HCT116 (cell line): Measurements from ENCODE around the gene DHX16. TPM values are rescaled to one million over a fixed set of nuclear protein-coding genes. Genes with fewer than 3 reads are reported as not detected.

ENCODE experiments used
- ATAC-seq: fragments of 200-7000 bp; cut with Tn5 transposase; 2 replicates; pipeline ENCODE4 v1.9.1; 2020; ENCODE audit warnings: mild to moderate bottlenecking, moderate library complexity
- BruUV-seq: library from RNA; stranded (reverse); fragments of 400-500 nt; replicated peaks from 2 replicates; lab custom pipeline; 2021; lab: Mats Ljungman, UMichigan
- CTCF ChIA-PET: fragments of 300-600 bp; sonication (Branson Sonifier 250); formaldehyde crosslinking; loops from one replicate; lab custom pipeline; 2021; ENCODE audit warnings: antibody characterized with exemption; lab: Charles Lee
- POLR2A ChIA-PET: fragments of 300-600, 350-600 bp; sonication (Branson Sonifier 250); formaldehyde crosslinking; loops from one replicate; lab custom pipeline; 2021; ENCODE audit warnings: antibody characterized with exemption; lab: Charles Lee
- RAD21 ChIA-PET, 2 experiments: fragments of 300-600 bp; sonication (Branson Sonifier 250); formaldehyde crosslinking; loops; one replicate each; lab custom pipeline; 2023; ENCODE audit warnings: low total read pairs in 2 of 2; ENCODE audit not compliant: uncharacterized antibody in 2 of 2, unreplicated experiment in 2 of 2, low non-redundant PET in 1 of 2; lab: Charles Lee
- DNase-seq: peaks from one replicate; pipeline ENCODE4 v3.0.0-alpha.2; 2010; ENCODE audit warnings: low read depth, low spot score
- H2AFZ ChIP-seq: fragments of 200-600 bp; shearing (Covaris generic), sonication (generic); 2 replicates; pipeline ENCODE4 v1.6.1; 2017; ENCODE audit warnings: low read depth, mixed run types, mixed read lengths, antibody characterized with exemption, low read length; ENCODE audit not compliant: poor library complexity, severe bottlenecking
- H3K27ac ChIP-seq: 2 replicates; pipeline ENCODE4 v1.5.1; 2012; ENCODE audit warnings: low read depth, low read length
- H3K27me3 ChIP-seq: fragments of 200-600 bp; sonication (generic); 2 replicates; pipeline ENCODE4 v1.6.1; 2016; ENCODE audit warnings: mixed run types, low read length, mixed read lengths; ENCODE audit not compliant: insufficient read depth
- H3K36me3 ChIP-seq, 2 experiments: fragments of 200-500 bp in 1 of 2; fragments of 200-600 bp in 1 of 2; sonication (Bioruptor generic) in 1 of 2; sonication (generic) in 1 of 2; 2 replicates each; pipeline versions ENCODE4 v1.5.1 to v1.6.1; 2014 to 2016; ENCODE audit warnings: low read length in 2 of 2, inconsistent platforms in 1 of 2, mixed read lengths in 1 of 2, mixed run types in 1 of 2; ENCODE audit not compliant: insufficient read depth in 2 of 2, control insufficient read depth in 1 of 2
- H3K4me1 ChIP-seq, 2 experiments: fragments of 200-600 bp in 1 of 2; sonication (generic) in 1 of 2; 2 replicates each; pipeline versions ENCODE4 v1.5.1 to v1.6.1; 2012 to 2017; ENCODE audit warnings: low read length in 2 of 2, inconsistent platforms in 1 of 2, mild to moderate bottlenecking in 1 of 2, mixed read lengths in 1 of 2, mixed run types in 1 of 2, moderate library complexity in 1 of 2; ENCODE audit not compliant: insufficient read depth in 2 of 2, control insufficient read depth in 1 of 2
- H3K4me2 ChIP-seq: fragments of 200-600 bp; sonication (generic); 2 replicates; pipeline ENCODE4 v1.6.1; 2017; ENCODE audit warnings: mixed run types, low read length, mixed read lengths
- H3K4me3 ChIP-seq, 2 experiments: fragments of 200-600 bp in 1 of 2; sonication (generic) in 1 of 2; replicated peaks in 1 of 2; 2 replicates each; pipeline ENCODE4 v1.5.1; 2011 to 2016; ENCODE audit warnings: low read length in 2 of 2, control low read depth in 1 of 2, low read depth in 1 of 2, mild to moderate bottlenecking in 1 of 2, mixed read lengths in 1 of 2, mixed run types in 1 of 2
- H3K79me2 ChIP-seq: fragments of 200-600 bp; sonication (generic); 2 replicates; pipeline ENCODE4 v1.6.1; 2017; ENCODE audit warnings: mild to moderate bottlenecking, mixed run types, low read length, moderate library complexity, mixed read lengths; ENCODE audit not compliant: insufficient read depth
- H3K9ac ChIP-seq: fragments of 200-600 bp; sonication (generic); 2 replicates; pipeline ENCODE4 v1.6.1; 2016; ENCODE audit warnings: low read length, mixed read lengths
- H3K9me2 ChIP-seq: fragments of 200-600 bp; sonication (generic), shearing (Covaris generic); 2 replicates; pipeline ENCODE4 v1.6.1; 2017; ENCODE audit warnings: mixed run types, mild to moderate bottlenecking, moderate library complexity; ENCODE audit not compliant: insufficient read depth
- H3K9me3 ChIP-seq, 2 experiments: fragments of 200-500 bp in 1 of 2; fragments of 200-600 bp in 1 of 2; sonication (Bioruptor generic) in 1 of 2; sonication (generic) in 1 of 2; 2 replicates each; pipeline ENCODE4 v1.6.1; 2014 to 2017; ENCODE audit warnings: low read length in 2 of 2, mixed read lengths in 2 of 2, inconsistent platforms in 1 of 2, low read depth in 1 of 2, mild to moderate bottlenecking in 1 of 2, mixed run types in 1 of 2, moderate library complexity in 1 of 2; ENCODE audit not compliant: control insufficient read depth in 1 of 2, insufficient read depth in 1 of 2
- H4K20me1 ChIP-seq: fragments of 200-600 bp; sonication (generic), shearing (Covaris generic); 2 replicates; pipeline ENCODE4 v1.6.1; 2017; ENCODE audit warnings: mixed run types, mild to moderate bottlenecking, moderate library complexity; ENCODE audit not compliant: insufficient read depth
- ATF3 ChIP-seq: IDR thresholded peaks from 2 replicates; pipeline ENCODE4 v1.6.1; 2012
- CEBPB ChIP-seq: IDR thresholded peaks from 2 replicates; pipeline ENCODE4 v1.6.1; 2012; ENCODE audit warnings: low read depth
- CTCF ChIP-seq, 3 experiments: fragments of 200-600 bp in 1 of 3; sonication (generic) in 1 of 3; IDR thresholded peaks in 2 of 3; conservative IDR thresholded peaks in 1 of 3; 2 replicates each; pipeline ENCODE4 v1.5.1; 2012 to 2017; ENCODE audit warnings: low read depth in 2 of 3, low read length in 2 of 3, antibody characterized with exemption in 1 of 3, borderline replicate concordance in 1 of 3, control low read depth in 1 of 3, mild to moderate bottlenecking in 1 of 3, mixed read lengths in 1 of 3, mixed run types in 1 of 3, moderate library complexity in 1 of 3; ENCODE audit not compliant: insufficient read depth in 1 of 3
- EGR1 ChIP-seq: IDR thresholded peaks from 2 replicates; pipeline ENCODE4 v1.6.1; 2012; ENCODE audit warnings: low read depth
- EZH2 ChIP-seq: fragments of 200-600 bp; sonication (generic); IDR thresholded peaks from 2 replicates; pipeline ENCODE4 v1.6.1; 2017; ENCODE audit warnings: antibody characterized with exemption, mixed run types
- EZH2phosphoT487 ChIP-seq: fragments of 200-600 bp; IDR thresholded peaks from 2 replicates; pipeline ENCODE4 v1.6.1; 2018; ENCODE audit warnings: antibody characterized with exemption, borderline replicate concordance
- RAD21 ChIP-seq: IDR thresholded peaks from 2 replicates; pipeline ENCODE4 v1.6.1; 2012; ENCODE audit warnings: low read depth, mild to moderate bottlenecking
- YY1 ChIP-seq: IDR thresholded peaks from 2 replicates; pipeline ENCODE4 v1.6.1; 2011; ENCODE audit warnings: low read length, low read depth, moderate library complexity, mild to moderate bottlenecking; ENCODE audit not compliant: insufficient replicate concordance; ENCODE audit errors: extremely low read depth
- ZBTB33 ChIP-seq: IDR thresholded peaks from 2 replicates; pipeline ENCODE4 v1.6.1; 2011; ENCODE audit warnings: mild to moderate bottlenecking, low read length, moderate library complexity; ENCODE audit not compliant: insufficient replicate concordance; ENCODE audit errors: extremely low read depth
- intact Hi-C: fragments of 100-400 bp; cut with micrococcal nuclease; formaldehyde crosslinking; loops from 2 replicates; pipeline ENCODE4 v1.10.0; 2022
- total RNA-seq: library from RNA; stranded (reverse); gene quantifications from one replicate; pipeline ENCODE4 v1.2.1, GENCODE V29; 2021; ENCODE audit not compliant: unreplicated experiment

Gene DHX16
- total RNA-seq, 1 experiment from 2014 or later: 46.0 TPM

DNA sequence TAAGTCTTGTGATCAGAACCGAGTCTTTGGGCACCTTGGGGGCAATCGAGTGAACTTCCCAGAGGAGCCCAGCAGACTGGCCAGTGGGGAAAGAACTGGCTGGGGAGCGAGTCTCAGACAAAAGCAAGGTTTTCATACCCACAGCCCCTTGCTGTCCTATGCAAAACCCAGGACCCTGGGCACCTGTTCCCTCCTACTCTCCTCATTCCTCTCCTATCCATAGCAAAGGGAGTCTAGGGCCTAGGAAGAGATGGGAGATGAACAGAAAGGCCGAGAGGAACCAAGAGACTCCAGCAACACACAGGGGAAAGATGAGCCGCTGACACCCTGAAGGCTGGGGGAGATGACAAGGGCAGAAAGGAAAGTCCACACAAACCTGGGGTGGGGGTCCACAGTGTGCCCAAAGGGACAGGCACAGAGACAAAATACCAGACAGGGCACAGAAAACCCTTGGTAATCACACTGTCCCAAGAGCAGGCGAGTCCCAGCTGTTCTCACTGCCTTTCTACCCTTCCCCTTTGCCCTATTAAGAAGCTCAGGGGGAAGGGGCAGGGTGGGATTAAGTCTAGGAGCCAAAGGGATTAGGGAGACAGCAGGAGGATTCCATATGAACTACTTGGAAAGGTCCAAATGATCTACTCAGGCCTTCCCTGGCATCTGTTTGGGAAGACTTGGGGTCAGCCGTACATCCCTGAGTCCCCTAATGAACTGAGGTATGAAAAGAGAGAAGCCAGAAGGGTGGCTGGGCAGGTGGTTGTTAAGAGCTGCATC lies 7.1 kb upstream of the DHX16 start:
- BruUV-seq: no TSS peak
- peaks cover 9 to 19% of the 10 kb centered on the region in 2 experiments; a peak in 3 of 4 replicates for H3K36me3 ChIP-seq
- H2AFZ ChIP-seq: no peak overlapping the region

More for the DNA sequence above, 7.1 kb upstream of the DHX16 start:
- ChIA-PET RAD21 (interaction anchor here (1.9 to 2.0 kb wide), 2 partner anchors 51 kb away, joined by 20 to 22 read pairs; no protein-coding TSS in a partner anchor), POLR2A (interaction anchor here (0.8 to 2.6 kb wide), 7 partner anchors 7 to 62 kb away, joined by 3 to 15 read pairs (median 5); partner anchors contain the start of genes MDC1, MRPS18B and PPP1R10), CTCF (interaction anchor here (0.9 to 3.9 kb wide), 11 partner anchors 8 to 687 kb away, joined by 3 to 70 read pairs (median 8); partner anchors contain the start of genes MDC1 and TUBB)
- H3K4me1 ChIP-seq: peaks cover 27 to 42% of the 10 kb centered on the region in 2 experiments
- no peak overlapping the region for H3K9ac ChIP-seq
- H4K20me1 ChIP-seq: no peaks in the 10 kb centered on the region
- H3K79me2 ChIP-seq: peaks cover 43% of the 10 kb centered on the region
- 0 out of 2 replicates have a peak overlapping the region, but pooled peaks have one; percentile 8 for H3K27ac ChIP-seq
- no peak overlapping the region for H3K4me3 ChIP-seq
- H3K9me3 ChIP-seq: no peaks in the 10 kb centered on the region
- TF ChIP-seq EZH2: no peak
- TF ChIP-seq ATF3: no peak
- TF ChIP-seq EGR1: no peak
- no peak for TF ChIP-seq YY1
- no peak for TF ChIP-seq RAD21
- no peak for TF ChIP-seq CEBPB
- no peak for TF ChIP-seq ZBTB33
- no peak for TF ChIP-seq CTCF (IDR thresholded peaks at IDR 0.05 in 2 of 3, conservative IDR thresholded peaks at IDR 0.05 in 1 of 3; ENCODE audit: borderline replicate concordance in 1 of 3, insufficient read depth in 1 of 3, low read depth in 2 of 3, low read length in 2 of 3)
- TF ChIP-seq EZH2phosphoT487: no peak
- DNase-seq: no peak
- ATAC-seq: no peak
- intact Hi-C loops: loop anchor here (1.0 to 5.0 kb wide), 5 partner anchors 42 to 407 kb away; no protein-coding TSS in a partner anchor
- H3K4me2 ChIP-seq: no peak overlapping the region
- H3K27me3 ChIP-seq: no peaks in the 10 kb centered on the region
- no peaks in the 10 kb centered on the region for H3K9me2 ChIP-seq
